Esophagus mucosa (tissue), 1 donor: ENCODE measurements around the gene TP53I11. TPM values are rescaled to one million over a fixed set of nuclear protein-coding genes. Genes with fewer than 3 reads are reported as not detected.

Source experiments
- ATAC-seq: fragments of 200-7000 bp; cut with Tn5 transposase; one replicate; pipeline ENCODE4 v1.9.1; 2020
- total RNA-seq: library from RNA; stranded (reverse); gene quantifications from one replicate; pipeline ENCODE4 v1.2.4, GENCODE V29; 2023
- donor health status: DM: yes; HTN: yes; CAD: no.

Gene TP53I11
- total RNA-seq, 1 donor from 2014 or later = 18.1 TPM

- no peak for ATAC-seq
Observed at GRCh38 chr11:44938066-44938691, 12.5 kb downstream of the TP53I11 start.

- no peak for ATAC-seq
Observed at GRCh38 chr11:44936951-44937543, 13.6 kb downstream of the TP53I11 start.

- ATAC-seq = peak; percentile 85
Observed at GRCh38 chr11:44936525-44936924, 14.2 kb downstream of the TP53I11 start.

GRCh38 chr11:44934735-44935250, 15.9 kb downstream of the TP53I11 start:
- ATAC-seq = no peak

GRCh38 chr11:44934110-44934509, 16.6 kb downstream of the TP53I11 start:
- ATAC-seq = no peak

GRCh38 chr11:44931466-44931865, 19.2 kb downstream of the TP53I11 start:
- ATAC-seq = no peak

GRCh38 chr11:44930588-44931302, 19.9 kb downstream of the TP53I11 start:
- ATAC-seq = no peak

GRCh38 chr11:44928816-44929215, 21.9 kb downstream of the TP53I11 start:
- ATAC-seq = no peak

GRCh38 chr11:44928144-44928543, 22.5 kb downstream of the TP53I11 start:
- ATAC-seq = no peak

- peak; percentile 59 for ATAC-seq
Observed at GRCh38 chr11:44927174-44927661, 23.5 kb downstream of the TP53I11 start.

GRCh38 chr11:44926036-44926435, 24.6 kb downstream of the TP53I11 start:
- ATAC-seq = no peak

GRCh38 chr11:44923806-44924205, 26.9 kb downstream of the TP53I11 start:
- ATAC-seq = no peak

- no peak for ATAC-seq
Observed at GRCh38 chr11:44923115-44923514, 27.6 kb downstream of the TP53I11 start.

GRCh38 chr11:44920451-44920850, 30.2 kb downstream of the TP53I11 start:
- ATAC-seq = no peak

GRCh38 chr11:44917741-44918140, 32.9 kb downstream of the TP53I11 start:
- no peak for ATAC-seq

- no peak for ATAC-seq
Observed at GRCh38 chr11:44916801-44917385, 33.8 kb downstream of the TP53I11 start.

- ATAC-seq = no peak
Observed at GRCh38 chr11:44916331-44916730, 34.4 kb downstream of the TP53I11 start.

GRCh38 chr11:44915621-44916020, 35.1 kb downstream of the TP53I11 start:
- no peak for ATAC-seq

GRCh38 chr11:44915004-44915403, 35.7 kb downstream of the TP53I11 start:
- ATAC-seq = no peak

- ATAC-seq = no peak
Observed at GRCh38 chr11:44914105-44914504, 36.6 kb downstream of the TP53I11 start.

GRCh38 chr11:44913502-44913901, 37.2 kb downstream of the TP53I11 start:
- ATAC-seq = no peak

- no peak for ATAC-seq
Observed at GRCh38 chr11:44912270-44912987, 38.3 kb downstream of the TP53I11 start.
